Spinal cord (tissue), 10 donors: ENCODE data around the gene AGPAT4. TPM values are rescaled to one million over a fixed set of nuclear protein-coding genes. Genes with fewer than 3 reads are reported as not detected.

ENCODE experiments used
- DNase-seq, 6 donors: peaks; one replicate each; pipeline versions ENCODE4 v3.0.0 to v3.0.0-alpha.2; 2013 to 2015; ENCODE audit warnings: low spot score in 6 of 6, low read depth in 4 of 6
- H3K27ac ChIP-seq: one replicate; pipeline ENCODE4 v1.5.1; 2013; ENCODE audit warnings: low read depth, low read length, control low read depth
- H3K27me3 ChIP-seq: one replicate; pipeline ENCODE4 v1.6.1; 2013; ENCODE audit warnings: low read length; ENCODE audit not compliant: control insufficient read depth, insufficient read depth
- H3K36me3 ChIP-seq: one replicate; pipeline ENCODE4 v1.6.1; 2013; ENCODE audit warnings: low read length; ENCODE audit not compliant: control insufficient read depth, insufficient read depth
- H3K4me1 ChIP-seq: one replicate; pipeline ENCODE4 v1.6.1; 2013; ENCODE audit warnings: low read length; ENCODE audit not compliant: control insufficient read depth, insufficient read depth
- H3K4me3 ChIP-seq: one replicate; pipeline ENCODE4 v1.5.1; 2013; ENCODE audit warnings: low read depth, low read length, control low read depth
- H3K9me3 ChIP-seq: one replicate; pipeline ENCODE4 v1.6.1; 2013; ENCODE audit warnings: low read length; ENCODE audit not compliant: control insufficient read depth, insufficient read depth
- WGBS: methylation state at CpG from one replicate; pipeline ENCODE4 v1.1.5; 2013; ENCODE audit warnings: missing lambda C conversion rate; ENCODE audit not compliant: insufficient coverage; 5-methylcytosine and 5-hydroxymethylcytosine counted together
- polyA plus RNA-seq, 2 donors: library from polyadenylated mRNA; unstranded; fragments of 120-200 nt; gene quantifications; one replicate each; pipeline ENCODE4 v1.2.1, GENCODE V29; 2013; ENCODE audit not compliant: insufficient read length in 2 of 2
- total RNA-seq, 2 donors: library from RNA; depleted of rRNA in 1 of 2; stranded (reverse); fragments of 120-200 nt in 1 of 2; fragments of >200 nt in 1 of 2; gene quantifications; one replicate each; pipeline versions ENCODE4 v1.2.3 to v1.2.4, GENCODE V29; 2013 to 2014
- donor health status: healthy.

The AGPAT4 gene
- total and polyA plus RNA-seq, 4 donors, result 25.6 to 51.1 (median 40.0) TPM

- Histone ChIP-seq H3K27me3 (no peaks in the 10 kb centered on the region), H3K27ac (no peak overlapping the region), H3K36me3 (peaks cover 68% of the 10 kb centered on the region), H3K4me1 (no peaks in the 10 kb centered on the region), H3K9me3 (no peaks in the 10 kb centered on the region), H3K4me3 (no peak overlapping the region)
- WGBS, result 95% methylated on average over 9 of the region's 9 CpGs
- DNase-seq, result no peak
These were observed 121.4 kb downstream of the AGPAT4 start for GRCh38 chr6:161152527-161152862.

GRCh38 chr6:161151660-161152526, 122.0 kb downstream of the AGPAT4 start:
- no peak overlapping the region for H3K4me3 ChIP-seq
- peaks cover 68% of the 10 kb centered on the region for H3K36me3 ChIP-seq
- H3K27ac ChIP-seq, result no peak overlapping the region
- WGBS, result 91% methylated on average over 19 of the region's 19 CpGs
- DNase-seq, result no peak
- H3K9me3 ChIP-seq, result no peaks in the 10 kb centered on the region
- no peaks in the 10 kb centered on the region for H3K4me1 ChIP-seq
- no peaks in the 10 kb centered on the region for H3K27me3 ChIP-seq

- no peak for DNase-seq
- Histone ChIP-seq H3K36me3 (peaks cover 74% of the 10 kb centered on the region), H3K27ac (no peak overlapping the region)
These were observed 122.7 kb downstream of the AGPAT4 start for GRCh38 chr6:161151059-161151645.

GRCh38 chr6:161150566-161150965, 123.3 kb downstream of the AGPAT4 start:
- Histone ChIP-seq H3K4me1 (no peaks in the 10 kb centered on the region), H3K4me3 (no peak overlapping the region), H3K27me3 (no peaks in the 10 kb centered on the region), H3K36me3 (peaks cover 76% of the 10 kb centered on the region), H3K27ac (no peak overlapping the region), H3K9me3 (no peaks in the 10 kb centered on the region)
- 93% methylated on average over 8 of the region's 8 CpGs for WGBS
- DNase-seq, result no peak

More at GRCh38 chr6:161151059-161151645, 122.7 kb downstream of the AGPAT4 start:
- Histone ChIP-seq H3K27me3 (no peaks in the 10 kb centered on the region), H3K9me3 (no peaks in the 10 kb centered on the region), H3K4me3 (no peak overlapping the region), H3K4me1 (no peaks in the 10 kb centered on the region)
- WGBS, result 98% methylated on average over 17 of the region's 18 CpGs

GRCh38 chr6:161150136-161150535, 123.7 kb downstream of the AGPAT4 start:
- Histone ChIP-seq H3K36me3 (peaks cover 74% of the 10 kb centered on the region), H3K27me3 (no peaks in the 10 kb centered on the region), H3K9me3 (no peaks in the 10 kb centered on the region), H3K4me1 (no peaks in the 10 kb centered on the region), H3K4me3 (no peak overlapping the region), H3K27ac (no peak overlapping the region)
- no peak for DNase-seq
- 93% methylated on average over 5 of the region's 5 CpGs for WGBS

GRCh38 chr6:161143663-161144430, 130.0 kb downstream of the AGPAT4 start:
- no peak overlapping the region for H3K27ac ChIP-seq
- H3K4me3 ChIP-seq, result no peak overlapping the region

GRCh38 chr6:161142957-161143296, 130.9 kb downstream of the AGPAT4 start:
- no peak for DNase-seq
- no peaks in the 10 kb centered on the region for H3K27me3 ChIP-seq
- no peaks in the 10 kb centered on the region for H3K9me3 ChIP-seq
- H3K36me3 ChIP-seq, result peaks cover 63% of the 10 kb centered on the region
- 92% methylated on average over 2 of the region's 5 CpGs for WGBS
- H3K4me3 ChIP-seq, result no peak overlapping the region
- H3K27ac ChIP-seq, result no peak overlapping the region
- H3K4me1 ChIP-seq, result peaks cover 9% of the 10 kb centered on the region

More at GRCh38 chr6:161143663-161144430, 130.0 kb downstream of the AGPAT4 start:
- Histone ChIP-seq H3K27me3 (no peaks in the 10 kb centered on the region), H3K36me3 (peaks cover 58% of the 10 kb centered on the region), H3K9me3 (no peaks in the 10 kb centered on the region), H3K4me1 (peaks cover 5% of the 10 kb centered on the region)
- 83% methylated on average over 4 of the region's 11 CpGs for WGBS
- no peak for DNase-seq

GRCh38 chr6:161141173-161141572, 132.7 kb downstream of the AGPAT4 start:
- H3K4me3 ChIP-seq, result no peak overlapping the region
- H3K36me3 ChIP-seq, result peaks cover 63% of the 10 kb centered on the region
- no peaks in the 10 kb centered on the region for H3K27me3 ChIP-seq
- H3K9me3 ChIP-seq, result no peaks in the 10 kb centered on the region
- peak in 1 of 6 donors; percentile 47 for DNase-seq
- H3K4me1 ChIP-seq, result peaks cover 15% of the 10 kb centered on the region
- no peak overlapping the region for H3K27ac ChIP-seq
- whole genome bisulfite sequencing, result 30% methylated on average over 6 of the region's 11 CpGs

GRCh38 chr6:161140554-161140875, 133.3 kb downstream of the AGPAT4 start:
- Histone ChIP-seq H3K4me1 (peaks cover 21% of the 10 kb centered on the region), H3K4me3 (no peak overlapping the region), H3K27me3 (no peaks in the 10 kb centered on the region), H3K27ac (no peak overlapping the region), H3K36me3 (peaks cover 66% of the 10 kb centered on the region), H3K9me3 (no peaks in the 10 kb centered on the region)
- 95% methylated on average over 9 of the region's 10 CpGs for WGBS
- DNase-seq, result no peak
